GM21423 (cell line): Measurements from ENCODE around the gene MSRB2.
"Not testable (repeated sequence)": the region's sequence is repeated elsewhere in the genome, so short reads cannot be mapped to it uniquely, and the experiment has no call there.

Experiments
- ATAC-seq: cut with Tn5 transposase; IDR thresholded peaks from one replicate; pipeline ENCODE4 v1.9.1; 2021; ENCODE audit warnings: mild to moderate bottlenecking, moderate library complexity; ENCODE audit not compliant: unreplicated experiment

MSRB2 gene

DNA sequence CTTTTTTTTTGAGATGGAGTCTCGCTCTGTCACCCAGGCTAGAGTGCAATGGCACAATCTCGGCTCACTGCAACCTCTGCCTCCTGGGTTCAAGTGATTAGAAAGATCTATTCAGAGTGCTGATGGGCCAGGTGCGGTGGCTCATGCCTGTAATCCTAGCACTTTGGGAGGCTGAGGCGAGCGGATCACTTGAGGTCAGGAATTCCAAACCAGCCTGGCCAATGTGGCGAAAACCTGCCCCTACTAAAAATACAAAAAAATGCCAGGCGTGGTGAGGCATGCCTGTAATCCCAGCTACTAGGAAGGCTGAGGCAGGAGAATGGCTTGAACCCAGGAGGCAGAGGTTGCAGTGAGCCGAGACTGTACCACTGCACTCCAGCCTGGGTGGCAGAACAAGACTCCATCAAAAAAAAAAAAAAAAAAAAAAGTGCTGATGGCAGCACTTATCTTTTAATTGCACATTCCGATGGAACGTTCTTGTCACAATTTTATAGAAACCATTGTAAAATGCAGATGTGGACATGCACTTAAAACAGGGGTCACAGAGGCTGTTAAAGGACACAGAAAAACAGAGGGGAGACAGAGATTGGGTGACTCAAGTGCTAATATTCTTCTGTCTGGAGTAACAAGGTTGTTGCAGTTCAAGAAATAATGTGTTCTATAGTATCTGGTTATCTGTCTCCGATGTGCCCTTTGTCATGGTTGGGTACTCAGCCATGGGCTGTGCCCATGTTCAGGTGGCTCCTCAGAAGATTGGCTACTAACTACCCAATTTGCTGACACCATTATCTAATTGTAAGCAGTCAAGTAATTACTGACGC is 25.1 kb upstream of the MSRB2 start:
- ATAC-seq = not testable (repeated sequence)

GRCh38 chr10:23070913-23071218 is 24.5 kb upstream of the MSRB2 start:
- no peak for ATAC-seq

DNA sequence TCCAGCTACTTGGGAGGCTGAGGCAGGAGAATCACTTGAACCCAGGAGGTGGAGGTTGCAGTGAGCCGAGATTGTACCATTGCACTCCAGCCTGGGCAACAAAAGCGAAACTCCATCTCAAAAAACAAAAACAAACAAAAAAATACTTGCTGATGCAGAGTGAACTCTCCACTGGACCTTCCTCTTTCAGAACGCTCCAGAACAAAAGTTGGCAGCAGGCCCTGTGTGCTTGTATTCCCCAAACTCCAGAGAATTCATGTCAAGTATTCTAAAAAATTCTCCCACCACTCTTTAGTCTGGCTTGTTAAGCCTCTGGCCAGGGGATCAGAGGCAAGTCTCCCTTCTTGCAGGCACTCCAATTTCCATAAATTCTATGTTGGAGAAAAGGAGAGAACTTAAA is 22.8 kb upstream of the MSRB2 start:
- ATAC-seq = not testable (repeated sequence)

DNA sequence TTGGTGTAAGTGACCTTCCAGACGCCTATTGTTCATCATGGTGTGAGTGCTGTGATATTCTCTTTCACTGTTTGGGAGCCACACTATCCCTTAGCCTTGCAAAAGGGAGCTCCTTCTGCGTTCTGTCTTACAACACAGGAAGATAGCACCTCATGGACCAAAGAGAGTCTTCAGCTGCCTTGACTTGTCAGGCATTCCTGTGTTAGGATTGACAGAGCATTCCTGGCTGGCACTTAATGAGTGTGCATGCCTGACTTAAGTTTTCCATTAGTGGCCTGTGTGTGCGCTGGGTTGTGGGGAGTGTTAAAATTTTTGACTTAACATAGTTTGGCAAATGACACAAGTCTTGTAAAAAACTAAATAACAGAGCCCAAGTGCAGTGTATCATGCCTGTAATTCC is 21.9 kb upstream of the MSRB2 start:
- no peak for ATAC-seq

GRCh38 chr10:23075672-23076071 is 19.7 kb upstream of the MSRB2 start:
- ATAC-seq = no peak

DNA sequence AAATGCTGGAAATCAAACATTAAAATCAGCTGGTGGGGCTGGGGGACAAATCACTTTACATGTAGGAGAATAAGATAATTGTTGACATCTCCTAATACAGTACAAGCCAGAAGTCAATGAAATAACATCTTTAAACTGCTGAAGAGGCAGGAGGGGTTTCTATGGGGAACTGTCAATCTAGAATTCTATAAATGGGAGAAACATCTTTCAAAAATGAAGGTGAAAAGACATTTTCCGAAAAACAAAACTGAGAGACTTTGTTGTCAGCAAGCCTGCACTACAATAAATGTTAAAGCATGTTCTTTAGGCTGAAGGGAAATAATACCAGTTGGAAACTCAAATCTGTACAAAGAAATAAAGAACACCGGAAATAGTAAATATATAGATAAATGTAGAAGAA is 17.3 kb upstream of the MSRB2 start:
- no peak for ATAC-seq

- ATAC-seq = no peak
Measured at GRCh38 chr10:23079700-23080099, 15.7 kb upstream of the MSRB2 start.

DNA sequence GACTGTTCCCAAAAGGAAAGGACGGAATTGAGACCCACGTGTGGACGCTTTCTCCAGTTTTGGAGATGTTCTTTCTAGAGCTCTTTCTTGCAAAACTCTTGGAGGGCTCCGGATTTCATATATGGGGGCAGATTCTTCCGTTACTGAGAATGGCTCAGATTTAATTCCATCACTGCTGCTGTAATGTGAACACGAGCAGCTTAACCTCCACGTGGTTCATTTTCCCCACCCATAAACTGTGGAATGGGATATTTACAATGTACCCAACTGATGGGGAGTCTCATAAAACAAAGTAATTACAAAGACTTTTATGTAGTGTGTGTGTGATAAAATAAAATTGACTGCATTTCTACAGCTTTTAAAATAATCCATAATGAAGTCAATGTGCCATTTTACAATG is 15.1 kb upstream of the MSRB2 start:
- ATAC-seq = no peak

DNA sequence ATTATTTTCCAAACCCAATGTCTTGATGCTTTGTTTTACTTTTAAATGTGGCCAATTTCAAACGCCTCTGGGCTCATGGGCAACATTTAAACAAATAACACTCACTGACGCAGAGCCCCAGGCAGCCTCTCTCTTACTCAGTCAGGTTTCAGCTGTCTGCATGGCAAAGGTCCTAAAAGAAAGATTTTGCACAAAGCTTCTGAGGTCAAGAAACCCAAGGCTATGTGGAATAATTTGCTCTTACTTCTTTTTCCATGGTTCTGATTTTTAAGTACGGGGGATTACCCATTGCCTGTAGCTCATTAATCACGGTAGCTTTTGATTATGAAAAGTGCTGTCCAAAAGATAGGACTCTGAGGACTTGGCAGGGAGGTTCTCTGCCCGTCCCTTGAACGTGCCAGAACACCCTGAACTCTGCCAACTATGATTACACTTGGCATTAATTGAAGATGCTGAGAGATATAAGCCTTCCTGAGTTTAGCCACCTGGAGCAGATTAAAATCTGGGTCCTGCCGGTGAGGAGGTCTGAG is 14.1 kb upstream of the MSRB2 start:
- ATAC-seq = no peak

DNA sequence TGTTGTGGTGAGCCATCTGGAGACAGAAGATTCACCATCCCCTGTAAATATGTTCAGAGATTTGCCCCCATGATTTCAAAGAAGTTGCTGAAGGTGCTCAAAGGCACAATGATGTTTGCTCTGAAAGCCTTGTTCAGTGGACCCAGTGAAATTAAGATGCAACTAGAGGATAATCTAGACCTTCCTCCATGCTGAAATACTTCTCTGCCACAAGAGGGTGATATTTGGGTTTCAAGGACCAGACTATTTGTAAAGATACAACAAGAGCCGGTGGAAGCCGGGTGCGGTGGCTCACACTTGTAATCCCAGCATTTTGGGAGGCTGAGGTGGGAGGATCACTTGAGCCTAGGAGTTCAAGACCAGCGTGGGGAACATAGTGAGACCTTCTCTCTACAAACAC is 13.5 kb upstream of the MSRB2 start:
- ATAC-seq = no peak

- ATAC-seq = no peak
Measured at GRCh38 chr10:23088609-23089008, 6.8 kb upstream of the MSRB2 start.

DNA sequence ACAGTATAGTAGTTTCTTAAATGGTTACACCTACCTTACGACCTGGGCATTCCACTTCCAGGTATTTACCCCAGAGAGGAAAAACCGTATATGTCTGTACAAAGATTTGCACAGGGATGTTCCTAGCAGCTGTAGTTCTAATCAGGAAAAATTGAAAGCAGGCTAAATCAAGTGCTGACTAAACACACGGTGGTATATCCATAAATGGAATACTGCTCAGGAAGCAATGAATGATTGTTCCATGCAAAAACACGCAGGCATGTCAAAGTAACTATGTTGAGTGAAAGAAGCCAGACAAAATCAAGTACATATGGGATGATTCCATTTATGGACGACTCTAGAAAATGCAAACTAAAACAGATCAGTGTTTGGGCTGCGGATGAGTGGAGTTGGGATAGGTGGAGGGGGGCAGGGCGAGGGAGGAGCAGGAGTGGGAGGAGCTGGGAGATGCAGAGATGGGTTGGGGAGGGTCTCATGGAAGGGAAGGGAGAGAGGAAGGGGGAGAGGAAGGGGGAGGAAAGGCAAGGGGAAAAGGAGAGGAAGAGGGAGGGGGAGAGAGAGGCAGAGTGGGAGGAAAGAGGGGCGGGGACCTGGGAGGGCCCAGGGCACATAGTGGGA is 484 bp upstream of the MSRB2 start:
- no peak for ATAC-seq

- peak; percentile 50 for ATAC-seq
Measured at GRCh38 chr10:23095966-23096801, 805 bp downstream of the MSRB2 start.

DNA sequence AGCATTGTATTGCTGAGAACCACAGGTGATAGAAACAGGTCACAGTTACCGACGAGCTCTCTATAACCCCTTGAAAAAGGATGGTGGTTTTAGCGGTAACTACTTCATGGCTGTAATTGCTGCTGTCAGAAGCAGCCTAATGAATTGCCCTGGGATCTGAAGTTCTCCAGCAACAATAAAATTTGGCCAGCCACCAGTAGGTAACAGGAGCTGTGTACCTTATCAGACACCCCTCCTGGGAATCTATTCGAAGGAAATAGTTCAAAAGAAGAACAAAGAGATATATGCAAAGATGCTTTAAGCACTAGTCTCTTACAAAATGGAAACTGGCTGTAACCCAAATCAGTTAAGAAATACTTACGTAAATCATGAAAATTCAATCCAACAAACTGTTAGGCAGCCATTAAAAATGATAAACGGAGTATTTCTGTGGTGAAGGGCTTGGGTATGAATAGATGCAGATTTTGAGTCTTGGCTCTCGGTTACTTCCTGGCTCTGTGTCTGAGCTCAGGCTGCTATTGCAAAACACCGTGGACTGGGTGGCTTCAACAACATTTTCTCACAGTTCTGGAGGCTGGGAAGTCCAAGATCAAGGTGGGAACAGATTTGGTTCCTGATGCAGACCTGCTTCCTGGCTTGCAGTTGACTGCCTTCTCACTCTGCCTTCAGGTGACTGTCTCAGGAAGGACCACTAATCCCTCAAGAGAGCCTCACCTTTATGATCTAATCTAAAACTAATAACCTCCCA is 1.6 kb downstream of the MSRB2 start:
- no peak for ATAC-seq

DNA sequence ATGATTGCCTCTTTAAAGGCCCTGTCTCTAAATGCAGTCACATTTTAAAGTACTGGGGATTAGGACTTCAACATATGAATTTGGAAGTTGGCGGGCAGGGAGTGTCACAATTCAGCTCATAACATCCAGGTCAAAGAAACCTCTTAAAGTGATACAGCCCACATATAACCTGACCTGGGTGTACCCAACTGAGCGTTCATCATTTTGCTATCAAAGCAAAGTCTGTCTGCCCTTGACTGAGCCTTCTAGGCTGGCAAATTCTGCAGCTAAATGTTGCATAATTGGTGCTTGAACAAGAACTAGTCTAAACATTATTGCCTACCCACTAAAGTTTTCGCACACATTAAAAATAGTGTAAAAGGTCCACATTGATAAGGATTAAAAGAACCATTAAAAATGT is 3.7 kb downstream of the MSRB2 start:
- no peak for ATAC-seq

GRCh38 chr10:23099816-23100215 is 4.4 kb downstream of the MSRB2 start:
- ATAC-seq = no peak

DNA sequence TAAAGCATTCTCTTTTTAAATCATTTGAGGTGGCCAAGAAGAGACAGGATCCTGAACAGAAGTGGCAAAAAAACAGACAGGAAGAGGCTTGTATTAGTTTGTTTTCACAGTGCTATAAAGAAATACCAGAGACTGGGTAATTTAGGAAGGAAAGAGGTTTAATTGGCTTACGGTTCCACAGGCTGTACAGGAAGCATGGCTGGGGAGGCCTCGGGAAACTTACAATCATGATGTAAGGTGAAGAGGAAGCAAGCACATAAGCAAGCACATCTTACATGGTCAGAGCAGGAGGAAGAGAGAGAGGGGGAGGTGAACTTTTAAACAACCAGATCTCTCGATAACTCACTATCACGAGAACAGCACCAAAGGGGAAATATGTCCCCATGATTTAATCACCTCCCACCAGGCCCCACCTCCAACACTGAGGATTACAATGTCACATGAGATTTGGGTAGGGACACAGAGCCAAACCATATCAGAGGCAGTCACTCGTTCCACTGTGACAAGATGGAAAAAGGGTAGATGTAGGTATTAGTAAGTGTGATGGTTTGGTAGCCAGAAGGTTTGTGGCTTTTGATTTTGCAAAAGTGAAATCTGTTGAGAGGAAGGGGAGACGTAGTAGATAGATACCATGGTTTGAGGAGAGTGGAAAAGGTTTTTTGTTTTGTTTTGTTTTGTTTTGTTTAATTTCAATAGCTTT is 5.1 kb downstream of the MSRB2 start:
- no peak for ATAC-seq

DNA sequence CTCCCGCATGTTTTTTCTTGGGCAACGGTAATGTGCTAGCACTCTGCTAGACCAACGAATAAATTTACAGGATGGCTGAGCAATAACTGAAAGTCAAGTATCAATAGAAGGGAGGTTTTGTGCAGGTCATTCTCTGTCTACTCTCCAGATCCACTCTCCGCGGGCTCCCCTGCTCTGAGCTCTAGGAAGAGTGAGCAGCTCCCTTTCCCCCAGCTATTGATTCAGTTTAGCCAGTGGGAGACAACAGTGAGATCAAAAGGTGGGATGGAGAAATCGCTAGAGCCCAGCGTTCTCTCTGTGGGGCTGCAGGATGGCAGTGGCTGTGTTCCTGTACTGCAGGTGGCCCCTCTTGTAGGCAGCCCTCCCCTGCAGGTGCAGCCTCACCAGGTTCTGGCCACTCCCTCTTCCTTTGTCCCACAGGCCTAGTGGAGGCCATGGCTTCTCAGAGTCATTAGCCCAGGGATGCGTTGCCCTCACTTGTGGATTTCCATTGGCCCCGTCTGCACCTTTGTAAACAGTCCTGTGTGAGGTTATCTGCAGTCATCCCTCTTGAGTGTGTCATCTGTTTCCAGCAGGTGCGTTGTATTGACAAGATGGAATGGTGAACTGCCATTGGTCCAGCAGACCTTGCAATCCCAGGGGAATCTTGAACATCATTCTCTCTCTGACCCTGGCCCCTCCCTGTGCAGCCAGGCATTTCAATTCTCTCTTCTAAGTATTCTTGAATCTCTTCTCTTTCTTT is 11.1 kb downstream of the MSRB2 start:
- no peak for ATAC-seq

- no peak for ATAC-seq
Measured at GRCh38 chr10:23110722-23111516, 15.5 kb downstream of the MSRB2 start.
